Measurements from ENCODE around the gene TLR9.

GRCh38 chr3:52175416-52176179 lies 49.8 kb downstream of the TLR9 start:
- TF ChIP-seq CTCF (IDR thresholded peaks at IDR 0.05) (no peak), POLR2A (IDR thresholded peaks at IDR 0.05; ENCODE audit: low read depth) (no peak), POLR2AphosphoS5 (IDR thresholded peaks at IDR 0.05) (no peak)
